IMR-90 (cell line): ENCODE measurements around the gene DCAF6. TPM values are rescaled to one million over a fixed set of nuclear protein-coding genes. Genes with fewer than 3 reads are reported as not detected.

Experiments
- ATAC-seq: fragments of 200-7000 bp; cut with Tn5 transposase; 2 replicates; pipeline ENCODE4 v1.9.1; 2020; ENCODE audit warnings: low read depth, mild to moderate bottlenecking, moderate library complexity
- BruUV-seq: library from RNA; stranded (reverse); fragments of 400-500 nt; replicated peaks from 2 replicates; lab custom pipeline; 2021; lab: Mats Ljungman, UMichigan
- CTCF ChIA-PET: fragments of 300-600 bp; formaldehyde crosslinking; extraction: SDS; loops from one replicate; lab custom pipeline; 2021; ENCODE audit warnings: antibody characterized with exemption; lab: Yijun Ruan, JAX
- POLR2A ChIA-PET: fragments of 300-600 bp; sonication (Branson Sonifier 250); formaldehyde crosslinking; loops from one replicate; lab custom pipeline; 2022; ENCODE audit warnings: antibody characterized with exemption; ENCODE audit not compliant: unreplicated experiment; lab: Charles Lee
- DNase-seq: peaks from one replicate; pipeline ENCODE4 v3.0.0; 2013
- H2AFZ ChIP-seq: replicated peaks from 2 replicates; pipeline ENCODE3; 2013; ENCODE audit warnings: low read length, mild to moderate bottlenecking; ENCODE audit not compliant: poor library complexity
- H2AK5ac ChIP-seq: 2 replicates; pipeline ENCODE4 v1.6.1; 2013; ENCODE audit warnings: low read depth, low read length, inconsistent platforms
- H2AK9ac ChIP-seq: replicated peaks from 2 replicates; pipeline ENCODE3; 2013; ENCODE audit warnings: mild to moderate bottlenecking, low read depth, low read length, moderate library complexity; ENCODE audit not compliant: poor library complexity
- H2BK120ac ChIP-seq: 2 replicates; pipeline ENCODE4 v1.6.1; 2013; ENCODE audit warnings: low read depth, low read length, inconsistent platforms
- H2BK15ac ChIP-seq: 3 replicates; pipeline ENCODE4 v1.6.1; 2013; ENCODE audit warnings: low read depth, low read length, inconsistent platforms
- H2BK20ac ChIP-seq: 2 replicates; pipeline ENCODE4 v1.6.1; 2013; ENCODE audit warnings: low read depth, mild to moderate bottlenecking, inconsistent platforms, low read length, moderate library complexity
- H2BK5ac ChIP-seq: 2 replicates; pipeline ENCODE4 v1.6.1; 2013; ENCODE audit warnings: mild to moderate bottlenecking, low read depth, low read length, inconsistent platforms; ENCODE audit not compliant: poor library complexity, severe bottlenecking
- H3K14ac ChIP-seq: replicated peaks from 2 replicates; pipeline ENCODE4 v1.6.1; 2013; ENCODE audit warnings: low read depth, low read length, inconsistent platforms
- H3K18ac ChIP-seq: 2 replicates; pipeline ENCODE4 v1.6.1; 2013; ENCODE audit warnings: low read depth, low read length, control low read depth
- H3K23ac ChIP-seq: 2 replicates; pipeline ENCODE4 v1.6.1; 2013; ENCODE audit warnings: low read depth, low read length, inconsistent platforms
- H3K27ac ChIP-seq: 2 replicates; pipeline ENCODE4 v1.5.1; 2013; ENCODE audit warnings: mild to moderate bottlenecking, control low read depth, low read length; ENCODE audit not compliant: insufficient read depth
- H3K27me3 ChIP-seq: 2 replicates; pipeline ENCODE4 v1.6.1; 2013; ENCODE audit warnings: low read length; ENCODE audit not compliant: control insufficient read depth, insufficient read depth
- H3K36me3 ChIP-seq: 2 replicates; pipeline ENCODE4 v1.6.1; 2013; ENCODE audit warnings: low read length, mixed read lengths; ENCODE audit not compliant: control insufficient read depth, insufficient read depth
- H3K4ac ChIP-seq: 2 replicates; pipeline ENCODE4 v1.6.1; 2013; ENCODE audit warnings: low read depth, low read length, inconsistent platforms
- H3K4me1 ChIP-seq: 2 replicates; pipeline ENCODE4 v1.6.1; 2013; ENCODE audit warnings: low read length, mixed read lengths; ENCODE audit not compliant: control insufficient read depth, insufficient read depth
- H3K4me2 ChIP-seq: 2 replicates; pipeline ENCODE4 v1.6.1; 2013; ENCODE audit warnings: low read depth, mild to moderate bottlenecking, control low read depth, low read length, moderate library complexity
- H3K4me3 ChIP-seq: 2 replicates; pipeline ENCODE4 v1.5.1; 2013; ENCODE audit warnings: low read depth, mild to moderate bottlenecking, control low read depth, low read length, moderate library complexity; ENCODE audit not compliant: insufficient read depth
- H3K56ac ChIP-seq: 2 replicates; pipeline ENCODE4 v1.6.1; 2013; ENCODE audit warnings: low read length, inconsistent platforms; ENCODE audit not compliant: insufficient read depth; ENCODE audit errors: extremely low read depth
- H3K79me1 ChIP-seq, 2 experiments: 2 replicates each; pipeline ENCODE4 v1.6.1; 2013; ENCODE audit warnings: low read length in 2 of 2, inconsistent platforms in 1 of 2, low read depth in 1 of 2
- H3K9ac ChIP-seq: 2 replicates; pipeline ENCODE4 v1.6.1; 2013; ENCODE audit warnings: low read depth, low read length, control low read depth
- H3K9me1 ChIP-seq: 2 replicates; pipeline ENCODE4 v1.6.1; 2013; ENCODE audit warnings: low read length, inconsistent platforms; ENCODE audit not compliant: insufficient read depth
- H3K9me3 ChIP-seq: 2 replicates; pipeline ENCODE4 v1.6.1; 2013; ENCODE audit warnings: low read length; ENCODE audit not compliant: control insufficient read depth, insufficient read depth
- H4K20me1 ChIP-seq: 2 replicates; pipeline ENCODE4 v1.6.1; 2013; ENCODE audit warnings: low read length, inconsistent platforms; ENCODE audit not compliant: insufficient read depth
- H4K5ac ChIP-seq: 2 replicates; pipeline ENCODE4 v1.6.1; 2013; ENCODE audit warnings: mild to moderate bottlenecking, low read depth, low read length, control low read depth
- H4K8ac ChIP-seq, 2 experiments: 2 replicates each; pipeline ENCODE4 v1.6.1; 2013; ENCODE audit warnings: low read depth in 2 of 2, low read length in 2 of 2, control low read depth in 1 of 2, inconsistent platforms in 1 of 2
- H4K91ac ChIP-seq: 2 replicates; pipeline ENCODE4 v1.6.1; 2013; ENCODE audit warnings: low read depth, low read length, inconsistent platforms; ENCODE audit not compliant: insufficient read depth
- CEBPB ChIP-seq: IDR thresholded peaks from 2 replicates; pipeline ENCODE4 v1.6.1; 2012; ENCODE audit warnings: low read depth, low read length, improper control_type of control experiment
- CHD1 ChIP-seq: IDR thresholded peaks from 2 replicates; pipeline ENCODE4 v1.6.1; 2012; ENCODE audit warnings: low read depth, low read length, improper control_type of control experiment
- CTCF ChIP-seq: conservative IDR thresholded peaks from 2 replicates; pipeline ENCODE4 v1.5.1; 2012; ENCODE audit warnings: mild to moderate bottlenecking, low read depth, low read length, improper control_type of control experiment
- MAZ ChIP-seq: IDR thresholded peaks from 2 replicates; pipeline ENCODE4 v1.6.1; 2012; ENCODE audit warnings: low read depth, mild to moderate bottlenecking, low read length, improper control_type of control experiment, moderate library complexity, borderline replicate concordance
- MXI1 ChIP-seq: IDR thresholded peaks from 2 replicates; pipeline ENCODE4 v1.6.1; 2012; ENCODE audit warnings: low read depth, mild to moderate bottlenecking, low read length, moderate library complexity, borderline replicate concordance
- POLR2A ChIP-seq: IDR thresholded peaks from 2 replicates; pipeline ENCODE4 v1.6.1; 2012; ENCODE audit warnings: mild to moderate bottlenecking, low read depth, low read length
- SMC3 ChIP-seq: fragments of 150-350 bp; IDR thresholded peaks from 2 replicates; pipeline ENCODE4 v1.6.1; 2016; ENCODE audit warnings: low read depth, mild to moderate bottlenecking, antibody characterized with exemption, low read length, moderate library complexity
- WGBS, 2 experiments: methylation state at CpG; one replicate each; pipeline versions ENCODE4 v1.1.5 to v1.1.7; 2013; ENCODE audit warnings: missing lambda C conversion rate in 2 of 2; ENCODE audit not compliant: insufficient read length in 1 of 2; ENCODE audit errors: extremely low coverage in 2 of 2; 5-methylcytosine and 5-hydroxymethylcytosine counted together
- dilution Hi-C: fragments of 300-500 bp; cut with HindIII; formaldehyde crosslinking; loops from one replicate; pipeline ENCODE4 v1.14.3; 2018; ENCODE audit warnings: low sequenced_read_pairs; ENCODE audit not compliant: unreplicated experiment
- in situ Hi-C: fragments of 300-500 bp; cut with MboI; formaldehyde crosslinking; loops from 3 replicates; pipeline ENCODE4 v1.14.3; 2019; ENCODE audit warnings: low sequenced_read_pairs, inconsistent platforms, mixed read lengths
- intact Hi-C: fragments of 100-400 bp; cut with micrococcal nuclease; formaldehyde crosslinking; loops from 2 replicates; pipeline ENCODE4 v1.10.0; 2022
- polyA plus RNA-seq, 3 experiments: library from polyadenylated mRNA; depleted of rRNA; stranded (reverse); fragments of >200 nt; gene quantifications; 2 replicates each; pipeline ENCODE4 v1.2.3, GENCODE V29; 2012; ENCODE audit warnings: low replicate concordance in 1 of 3
- total RNA-seq: library from RNA; depleted of rRNA; stranded (reverse); fragments of >200 nt; gene quantifications from 2 replicates; pipeline ENCODE4 v1.2.3, GENCODE V29; 2012

The DCAF6 gene
- total and polyA plus RNA-seq, 2 of the 4 experiments (the other 2 are of a cell fraction): 60.4 to 88.7 TPM

- Histone ChIP-seq H3K18ac (no peak overlapping the region), H4K8ac (no peak overlapping the region), H3K9me3 (no peaks in the 10 kb centered on the region), H3K27ac (no peak overlapping the region), H2BK20ac (no peak overlapping the region), H3K23ac (no peak overlapping the region), H3K9me1 (no peaks in the 10 kb centered on the region), H4K91ac (no peak overlapping the region), H3K9ac (no peak overlapping the region), H3K4ac (no peak overlapping the region), H3K56ac (no peak overlapping the region), H3K14ac (no peak overlapping the region), H3K27me3 (no peaks in the 10 kb centered on the region), H2AK5ac (no peak overlapping the region), H4K5ac (no peak overlapping the region), H2AK9ac (no peak overlapping the region), H2BK15ac (no peak overlapping the region), H4K20me1 (peaks cover 43% of the 10 kb centered on the region), H3K36me3 (peaks cover 3% of the 10 kb centered on the region; the same call in 1 of the 2 replicates), H2BK5ac (no peak overlapping the region), H2AFZ (no peak overlapping the region), H3K4me3 (no peak overlapping the region), H2BK120ac (no peak overlapping the region), H3K4me1 (no peaks in the 10 kb centered on the region), H3K4me2 (no peak overlapping the region), H3K79me1 (peaks cover 3 to 25% of the 10 kb centered on the region in 2 experiments)
- POLR2A ChIA-PET: no interaction called here
- dilution Hi-C loops (no loop called here), in situ Hi-C loops (no loop called here), intact Hi-C loops (no loop called here)
- CTCF ChIA-PET: no interaction called here
- TF ChIP-seq CTCF: no peak
- no peak for TF ChIP-seq CHD1
- no peak for TF ChIP-seq CEBPB
- TF ChIP-seq SMC3: no peak
- no peak for TF ChIP-seq POLR2A
- TF ChIP-seq MXI1: no peak
- no peak for TF ChIP-seq MAZ
- WGBS, 2 experiments: no CpG with 5 or more reads among the region's 2 CpGs
- ATAC-seq (no peak), DNase-seq (no peak)
- no TSS peak for BruUV-seq
These were observed 3.8 kb downstream of the DCAF6 start for GRCh38 chr1:167940264-167940663.
